ENCODE results near the gene AKR1E2.

- TF ChIP-seq EP300 (IDR thresholded peaks at IDR 0.05) (no peak), CTCF (IDR thresholded peaks at IDR 0.05) (no peak), POLR2A (IDR thresholded peaks at IDR 0.05) (no peak)
Measured at GRCh38 chr10:4790922-4791321, 35.1 kb upstream of the AKR1E2 start.

Data from upper lobe of left lung (tissue), 4 donors.